KOPT-K1 (cell line): ENCODE measurements around the gene KNSTRN.
A peak's percentile ranks its signal among the peaks of the same experiment; 100 is the strongest.

ENCODE experiments used
- H3K27ac ChIP-seq: fragments of 200-600 bp; sonication (generic); 2 replicates; pipeline ENCODE4 v1.5.1; 2016; ENCODE audit warnings: antibody characterized with exemption, mild to moderate bottlenecking, low read depth, low read length; ENCODE audit not compliant: poor library complexity, severe bottlenecking
- H3K36me3 ChIP-seq: fragments of 200-600 bp; sonication (generic); 2 replicates; pipeline ENCODE4 v1.5.1; 2017; ENCODE audit warnings: antibody characterized with exemption, mild to moderate bottlenecking, low read length, moderate library complexity; ENCODE audit not compliant: insufficient read depth
- H3K9me3 ChIP-seq: fragments of 200-600 bp; sonication (generic); 2 replicates; pipeline ENCODE4 v1.5.1; 2017; ENCODE audit warnings: antibody characterized with exemption, low read length, mild to moderate bottlenecking; ENCODE audit not compliant: insufficient read depth, poor library complexity, severe bottlenecking

KNSTRN gene

DNA sequence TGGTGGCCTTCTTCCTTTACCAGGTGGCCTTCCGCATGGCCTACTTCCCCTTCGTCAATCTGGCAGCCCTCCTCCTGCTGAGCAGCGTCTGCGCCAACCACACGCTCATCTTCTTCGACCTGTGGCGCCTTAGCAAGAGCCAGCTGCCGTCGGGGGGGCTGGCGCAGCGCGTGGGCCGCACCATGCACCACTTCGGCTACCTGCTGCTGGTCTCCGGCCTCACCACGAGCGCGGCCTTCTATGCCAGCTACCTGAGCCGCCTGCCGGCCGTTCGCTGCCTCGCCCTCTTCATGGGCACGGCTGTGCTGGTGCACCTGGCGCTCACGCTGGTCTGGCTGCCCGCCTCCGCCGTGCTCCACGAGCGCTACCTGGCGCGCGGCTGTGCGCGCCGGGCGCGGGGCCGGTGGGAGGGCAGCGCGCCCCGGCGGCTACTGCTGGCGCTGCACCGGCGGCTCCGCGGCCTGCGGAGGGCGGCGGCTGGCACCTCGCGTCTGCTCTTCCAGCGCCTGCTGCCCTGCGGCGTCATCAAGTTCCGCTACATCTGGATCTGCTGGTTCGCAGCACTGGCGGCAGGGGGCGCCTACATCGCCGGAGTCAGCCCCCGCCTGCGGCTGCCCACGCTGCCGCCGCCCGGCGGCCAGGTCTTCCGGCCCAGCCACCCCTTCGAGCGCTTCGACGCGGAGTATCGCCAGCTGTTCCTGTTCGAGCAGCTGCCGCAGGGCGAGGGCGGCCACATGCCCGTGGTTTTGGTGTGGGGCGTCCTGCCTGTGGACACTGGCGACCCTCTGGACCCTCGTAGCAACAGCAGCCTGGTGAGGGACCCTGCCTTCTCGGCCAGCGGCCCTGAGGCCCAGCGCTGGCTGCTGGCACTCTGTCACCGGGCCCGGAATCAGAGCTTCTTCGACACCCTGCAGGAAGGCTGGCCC, 14.6 kb upstream of the KNSTRN start:
- peak overlapping the region; percentile 26 for H3K27ac ChIP-seq
- no peaks in the 10 kb centered on the region for H3K36me3 ChIP-seq
- no peaks in the 10 kb centered on the region for H3K9me3 ChIP-seq

DNA sequence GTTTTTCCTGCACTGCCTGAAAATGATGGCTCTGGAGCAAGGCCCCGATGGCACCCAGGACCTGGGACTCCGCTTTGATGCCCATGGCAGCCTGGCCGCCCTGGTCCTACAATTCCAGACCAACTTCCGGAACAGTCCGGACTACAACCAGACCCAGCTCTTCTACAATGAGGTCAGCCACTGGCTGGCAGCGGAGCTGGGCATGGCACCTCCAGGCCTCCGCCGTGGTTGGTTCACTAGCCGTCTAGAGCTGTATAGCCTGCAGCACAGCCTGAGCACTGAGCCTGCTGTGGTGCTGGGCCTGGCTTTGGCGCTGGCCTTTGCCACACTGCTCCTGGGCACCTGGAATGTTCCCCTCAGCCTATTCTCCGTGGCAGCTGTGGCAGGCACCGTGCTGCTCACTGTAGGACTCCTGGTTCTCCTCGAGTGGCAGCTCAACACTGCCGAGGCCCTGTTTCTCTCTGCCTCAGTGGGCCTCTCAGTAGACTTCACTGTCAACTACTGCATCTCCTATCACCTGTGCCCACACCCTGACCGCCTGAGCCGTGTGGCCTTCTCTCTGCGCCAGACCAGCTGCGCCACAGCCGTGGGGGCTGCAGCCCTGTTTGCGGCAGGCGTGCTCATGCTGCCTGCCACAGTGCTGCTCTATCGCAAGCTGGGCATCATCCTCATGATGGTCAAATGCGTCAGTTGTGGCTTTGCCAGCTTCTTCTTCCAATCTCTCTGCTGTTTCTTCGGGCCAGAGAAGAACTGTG, 13.6 kb upstream of the KNSTRN start:
- Histone ChIP-seq H3K27ac (no peak overlapping the region), H3K36me3 (no peaks in the 10 kb centered on the region), H3K9me3 (no peaks in the 10 kb centered on the region)

DNA sequence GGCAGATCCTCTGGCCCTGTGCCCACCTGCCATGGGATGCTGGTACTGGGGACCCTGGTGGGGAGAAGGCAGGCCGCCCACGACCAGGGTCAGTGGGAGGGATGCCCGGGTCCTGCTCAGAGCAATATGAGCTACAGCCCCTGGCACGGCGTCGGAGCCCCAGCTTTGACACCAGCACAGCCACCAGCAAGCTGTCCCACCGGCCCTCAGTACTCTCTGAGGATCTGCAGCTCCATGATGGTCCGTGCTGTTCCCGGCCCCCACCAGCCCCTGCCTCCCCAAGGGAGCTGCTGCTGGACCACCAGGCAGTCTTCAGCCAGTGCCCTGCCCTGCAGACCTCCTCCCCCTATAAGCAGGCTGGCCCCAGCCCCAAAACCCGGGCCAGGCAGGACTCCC, 13.0 kb upstream of the KNSTRN start:
- Histone ChIP-seq H3K36me3 (no peaks in the 10 kb centered on the region), H3K27ac (no peak overlapping the region), H3K9me3 (no peaks in the 10 kb centered on the region)

DNA sequence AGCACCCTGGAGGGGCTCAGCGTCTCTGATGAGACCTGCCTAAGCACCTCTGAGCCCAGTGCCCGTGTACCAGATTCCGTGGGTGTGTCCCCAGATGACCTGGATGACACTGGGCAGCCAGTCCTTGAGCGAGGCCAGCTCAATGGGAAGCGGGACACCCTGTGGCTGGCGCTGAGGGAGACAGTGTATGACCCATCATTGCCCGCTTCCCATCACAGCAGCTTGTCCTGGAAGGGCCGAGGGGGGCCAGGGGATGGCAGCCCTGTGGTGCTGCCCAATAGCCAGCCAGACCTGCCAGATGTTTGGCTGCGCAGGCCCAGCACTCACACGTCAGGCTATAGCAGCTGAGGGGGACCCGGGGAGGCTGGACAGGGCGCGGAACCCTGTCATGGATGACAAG, 12.6 kb upstream of the KNSTRN start:
- Histone ChIP-seq H3K36me3 (no peaks in the 10 kb centered on the region), H3K27ac (no peak overlapping the region), H3K9me3 (no peaks in the 10 kb centered on the region)

DNA sequence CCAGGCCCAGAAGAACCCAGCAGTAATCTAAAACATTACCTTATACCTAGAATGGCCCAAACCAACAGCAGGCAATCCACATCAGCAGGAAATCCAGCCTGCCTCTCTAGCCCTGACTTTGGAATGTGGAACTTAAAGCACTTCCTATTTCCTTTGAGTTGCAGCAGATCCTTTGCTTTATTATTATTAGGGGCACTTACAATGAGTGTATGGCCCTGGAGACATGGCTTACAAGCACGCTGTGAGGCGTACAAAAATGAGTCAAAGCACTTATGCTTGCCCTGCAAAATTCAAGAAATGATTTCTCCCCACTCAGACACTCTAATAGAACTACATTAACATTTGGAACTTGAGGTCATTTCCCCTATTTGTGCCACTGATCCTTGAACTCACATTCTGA, 9.5 kb upstream of the KNSTRN start:
- Histone ChIP-seq H3K36me3 (no peaks in the 10 kb centered on the region), H3K27ac (no peak overlapping the region), H3K9me3 (no peaks in the 10 kb centered on the region)

DNA sequence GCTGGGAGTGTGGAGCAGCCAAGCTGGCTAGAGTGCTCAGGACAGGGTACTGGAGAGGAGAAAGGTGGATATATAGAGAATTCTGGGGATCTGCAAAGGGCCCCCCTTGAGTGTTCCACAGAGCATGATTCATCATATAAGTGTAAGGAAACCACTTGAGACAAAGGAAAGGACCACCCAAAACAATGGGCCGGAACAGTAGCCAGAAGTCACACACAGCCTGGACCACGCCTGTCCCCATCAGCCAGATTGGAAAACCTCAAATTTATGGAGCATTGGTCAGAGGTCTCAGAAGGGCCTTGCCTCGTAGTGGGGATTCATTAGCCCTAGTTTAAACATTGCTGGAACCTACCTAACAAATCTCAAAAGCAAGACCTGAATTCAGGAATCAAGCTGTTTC, 4.9 kb upstream of the KNSTRN start:
- Histone ChIP-seq H3K36me3 (no peaks in the 10 kb centered on the region), H3K9me3 (no peaks in the 10 kb centered on the region), H3K27ac (no peak overlapping the region)

DNA sequence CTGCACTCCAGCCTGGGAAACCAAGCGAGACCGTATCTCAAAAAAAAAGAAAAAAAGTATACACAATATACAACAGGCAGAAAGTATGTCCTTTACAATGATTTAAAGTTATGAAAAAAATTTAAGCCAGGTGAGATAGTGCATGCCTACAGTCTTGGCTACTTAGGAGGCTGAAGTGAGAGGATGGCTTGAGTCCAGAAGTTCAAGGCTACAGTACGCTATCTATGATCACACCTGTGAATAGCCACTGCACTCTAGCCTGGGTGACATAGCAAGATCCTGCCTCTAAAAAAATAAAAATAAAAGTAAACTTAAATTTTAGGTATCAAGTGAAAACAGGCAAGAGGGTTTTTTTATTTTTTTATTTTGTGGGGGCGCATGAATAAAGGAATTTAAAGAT, 3.1 kb upstream of the KNSTRN start:
- H3K9me3 ChIP-seq = no peaks in the 10 kb centered on the region
- H3K36me3 ChIP-seq = 0 out of 2 replicates have a peak, but pooled peaks cover under 1% of the 10 kb centered on the region
- H3K27ac ChIP-seq = no peak overlapping the region

DNA sequence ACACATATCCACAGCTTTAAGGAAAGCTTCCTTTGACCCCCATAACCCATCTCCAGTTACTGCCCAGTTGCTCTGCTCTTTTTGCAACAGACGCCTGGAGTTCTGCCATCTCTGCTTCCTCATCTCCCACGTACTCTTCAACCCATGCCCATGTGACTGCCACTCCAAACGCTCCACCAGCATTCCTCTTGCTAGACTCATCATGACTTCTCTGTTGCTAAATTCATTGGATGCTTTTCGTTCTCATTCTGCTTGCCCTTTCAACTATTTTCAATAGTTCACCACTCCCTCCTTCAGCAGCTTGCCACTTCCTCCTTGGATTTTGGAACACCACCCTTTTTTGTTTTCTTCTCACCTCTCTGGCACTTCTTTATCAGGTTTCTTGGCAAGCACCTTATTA, 2.7 kb upstream of the KNSTRN start:
- Histone ChIP-seq H3K9me3 (no peaks in the 10 kb centered on the region), H3K27ac (no peak overlapping the region), H3K36me3 (peaks cover 5% of the 10 kb centered on the region)

DNA sequence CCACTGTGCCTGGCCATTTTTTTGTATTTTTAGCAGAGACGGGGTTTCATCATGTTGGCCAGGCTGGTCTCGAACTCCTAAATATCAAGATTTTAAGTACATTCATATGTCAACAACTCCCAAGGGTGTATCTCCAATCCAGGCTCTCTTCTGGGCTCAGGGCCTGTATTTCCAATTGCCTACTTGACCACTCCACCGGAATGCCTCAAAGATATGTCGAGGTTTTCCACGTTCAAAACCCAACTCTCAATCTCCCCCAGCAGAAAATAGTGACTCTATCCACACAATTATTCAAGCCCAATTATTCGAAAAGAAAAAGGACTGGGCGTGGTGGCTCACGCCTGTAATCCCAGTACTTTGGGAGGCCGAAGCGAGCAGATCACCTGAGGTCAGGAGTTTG, 1.9 kb upstream of the KNSTRN start:
- Histone ChIP-seq H3K36me3 (peaks cover 13% of the 10 kb centered on the region), H3K27ac (no peak overlapping the region), H3K9me3 (no peaks in the 10 kb centered on the region)

DNA sequence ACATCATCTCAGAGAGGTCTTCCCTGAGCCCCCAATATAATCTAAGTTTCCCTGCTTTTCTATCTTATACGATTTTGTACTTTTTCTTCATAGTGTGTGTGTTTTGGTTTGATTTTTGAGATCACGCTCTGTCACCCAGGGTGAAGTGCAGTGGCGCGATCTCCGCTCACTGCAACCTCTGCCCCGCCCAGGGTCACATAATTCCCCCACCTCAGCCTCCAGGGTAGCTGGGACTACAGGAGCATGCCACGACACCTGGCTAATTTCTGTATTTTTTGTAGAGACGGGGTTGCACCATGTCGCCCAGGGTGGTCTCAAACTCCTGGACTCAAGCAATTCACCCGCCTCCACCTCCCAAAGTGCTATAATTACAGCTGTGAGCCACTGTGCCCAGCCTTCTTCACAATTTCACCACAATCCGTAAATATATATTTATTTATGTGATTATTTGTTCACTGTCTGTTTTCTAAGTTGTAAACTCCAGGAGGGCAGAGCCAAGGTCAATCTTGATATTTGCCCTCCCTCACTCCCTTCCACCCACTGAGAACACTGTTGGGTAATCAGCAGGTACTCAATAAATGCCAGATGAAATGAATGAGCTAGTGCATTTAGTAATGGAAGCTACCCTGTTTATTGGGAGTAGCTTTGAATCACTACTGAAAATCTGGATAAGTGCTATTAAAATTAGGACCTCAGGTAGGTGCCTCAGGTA, 547 bp upstream of the KNSTRN start:
- Histone ChIP-seq H3K36me3 (peaks cover 26% of the 10 kb centered on the region), H3K9me3 (no peaks in the 10 kb centered on the region), H3K27ac (no peak overlapping the region)

DNA sequence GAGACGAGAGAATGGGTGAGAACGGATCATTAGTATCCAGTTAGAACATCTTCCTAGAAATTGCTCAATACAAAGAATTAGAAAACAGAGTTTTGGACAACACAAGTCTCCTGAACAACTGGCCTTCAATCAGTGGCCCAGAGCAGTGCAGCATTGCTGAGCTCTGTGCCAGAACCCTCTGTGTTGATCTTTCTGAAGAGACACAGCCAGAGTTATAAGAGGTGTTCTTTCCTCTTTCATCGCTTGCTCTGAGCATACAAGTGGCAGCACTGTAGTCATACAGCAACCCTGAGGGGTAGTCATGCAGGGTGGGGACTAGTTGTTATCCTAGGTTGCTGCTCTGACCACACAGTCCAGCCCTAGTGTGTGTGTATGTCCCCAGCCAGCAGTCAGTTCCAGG, 4.0 kb downstream of the KNSTRN start:
- Histone ChIP-seq H3K27ac (no peak overlapping the region), H3K36me3 (peaks cover 71% of the 10 kb centered on the region)

DNA sequence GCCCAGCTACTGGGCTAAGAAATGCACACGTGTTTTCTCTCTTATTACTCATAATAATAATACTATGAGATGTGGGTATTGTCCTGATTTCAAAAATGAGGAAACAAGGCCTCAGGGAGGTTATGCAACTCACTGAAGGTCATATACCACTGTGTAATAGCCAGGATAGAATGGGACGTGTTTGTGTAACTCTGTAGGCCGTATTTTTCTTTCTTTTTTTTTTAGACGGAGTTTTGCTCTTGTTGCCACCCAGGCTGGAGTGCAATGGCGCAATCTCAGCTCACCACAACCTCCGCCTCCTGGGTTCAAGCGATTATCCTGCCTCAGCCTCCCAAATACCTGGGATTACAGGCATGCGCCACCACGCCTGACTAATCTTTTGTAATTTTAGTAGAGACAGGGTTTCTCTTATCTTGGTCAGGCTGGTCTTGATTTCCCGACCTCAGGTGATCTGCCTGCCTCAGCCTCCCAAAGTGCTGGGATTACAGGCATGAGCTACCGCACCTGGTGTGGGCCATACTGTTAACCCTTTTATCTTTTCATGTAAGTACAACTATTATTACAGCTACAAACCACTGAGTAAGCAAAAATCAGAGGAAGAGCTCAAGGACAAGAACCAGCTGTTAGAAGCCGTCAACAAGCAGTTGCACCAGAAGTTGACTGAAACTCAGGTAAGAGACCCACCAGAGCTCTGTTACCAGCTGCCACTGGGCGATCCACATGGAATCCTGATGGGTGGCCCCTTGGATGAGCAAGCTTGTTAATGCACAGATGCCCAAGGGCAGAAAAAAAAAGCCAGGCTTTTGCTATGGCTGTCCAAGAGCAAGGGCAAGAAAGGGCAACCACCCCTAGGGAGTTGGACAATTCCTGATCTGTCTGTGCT, 6.7 kb downstream of the KNSTRN start:
- H3K9me3 ChIP-seq = no peaks in the 10 kb centered on the region
- peaks cover 98% of the 10 kb centered on the region for H3K36me3 ChIP-seq
- H3K27ac ChIP-seq = no peak overlapping the region

More for the DNA sequence above, 4.0 kb downstream of the KNSTRN start:
- no peaks in the 10 kb centered on the region for H3K9me3 ChIP-seq

DNA sequence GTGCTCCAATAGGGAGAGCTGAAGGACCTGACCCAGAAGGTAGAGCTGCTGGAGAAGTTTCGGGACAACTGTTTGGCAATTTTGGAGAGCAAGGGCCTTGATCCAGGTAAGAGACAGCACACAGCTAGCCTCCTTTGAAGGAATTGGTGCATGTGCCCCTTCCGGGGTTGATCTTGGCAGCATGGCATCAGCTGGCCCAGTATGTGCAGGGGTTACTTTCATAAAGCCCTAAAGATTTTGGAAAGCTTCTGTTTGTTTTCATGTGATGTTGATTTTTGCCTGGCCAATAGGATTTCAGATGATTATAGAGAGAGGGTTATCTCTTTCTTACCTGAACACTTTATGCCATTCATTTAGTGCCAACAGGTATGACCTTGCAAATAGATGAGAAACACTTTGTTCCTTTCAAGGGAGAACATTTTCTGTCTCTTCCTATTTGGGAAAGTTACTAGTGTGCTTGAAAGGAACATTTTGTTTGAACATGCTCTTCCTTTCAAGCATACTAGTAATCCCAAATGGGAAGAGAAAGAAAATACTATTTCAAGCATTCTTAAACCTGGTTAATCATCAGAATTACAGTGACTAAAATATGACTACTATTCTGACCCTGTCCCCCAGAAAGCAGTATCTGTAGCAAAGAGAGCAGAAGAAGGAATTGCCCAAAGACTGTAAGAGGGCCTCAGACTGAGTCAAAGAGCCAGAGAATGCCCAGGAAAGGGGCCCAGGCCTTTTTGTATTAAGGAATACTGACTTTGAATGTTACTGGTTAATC, 7.5 kb downstream of the KNSTRN start:
- Histone ChIP-seq H3K27ac (no peak overlapping the region), H3K36me3 (peaks cover 99% of the 10 kb centered on the region), H3K9me3 (no peaks in the 10 kb centered on the region)
